RKO (cell line): ENCODE data around the gene MED12L.

Experiments
- DNase-seq: peaks from one replicate; pipeline ENCODE4 v3.0.0-alpha.2; 2016; ENCODE audit warnings: low spot score

Gene MED12L

DNA sequence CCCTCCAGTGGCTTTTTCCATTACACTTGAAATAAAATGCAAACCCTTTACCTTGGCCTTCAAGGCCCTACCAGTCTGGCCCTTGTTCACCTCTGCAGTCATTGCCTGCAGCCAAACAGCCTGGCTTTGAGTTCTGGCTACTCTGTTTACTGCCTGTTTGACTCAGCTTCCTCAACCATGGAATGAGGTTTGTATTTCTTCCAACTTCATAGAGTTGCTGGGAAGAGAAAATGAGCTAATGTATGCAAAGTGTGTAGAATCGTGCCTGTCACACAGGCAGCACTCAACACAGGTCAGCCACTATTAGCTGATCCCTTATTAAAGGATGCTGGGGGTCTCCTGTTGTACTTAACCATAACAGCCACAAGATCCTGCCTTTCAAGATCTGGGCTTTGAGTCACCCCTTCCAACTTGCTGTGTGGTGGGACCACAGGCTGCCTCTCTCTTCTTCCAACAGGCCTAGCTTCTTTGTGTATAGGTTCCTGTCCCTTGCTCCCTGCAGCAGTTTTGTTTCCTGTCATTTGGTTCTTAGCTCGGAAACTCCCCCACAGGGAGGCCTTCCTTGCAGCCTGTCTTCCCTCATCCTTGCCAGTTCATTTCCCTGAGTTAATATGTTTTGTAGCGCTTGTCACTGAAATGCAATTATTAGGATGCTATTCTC lies 6.4 kb downstream of the MED12L start:
- no peak for DNase-seq

- no peak for DNase-seq
Observed at GRCh38 chr3:151093148-151093547, 7.7 kb downstream of the MED12L start.

GRCh38 chr3:151093905-151094304 lies 8.4 kb downstream of the MED12L start:
- no peak for DNase-seq

DNA sequence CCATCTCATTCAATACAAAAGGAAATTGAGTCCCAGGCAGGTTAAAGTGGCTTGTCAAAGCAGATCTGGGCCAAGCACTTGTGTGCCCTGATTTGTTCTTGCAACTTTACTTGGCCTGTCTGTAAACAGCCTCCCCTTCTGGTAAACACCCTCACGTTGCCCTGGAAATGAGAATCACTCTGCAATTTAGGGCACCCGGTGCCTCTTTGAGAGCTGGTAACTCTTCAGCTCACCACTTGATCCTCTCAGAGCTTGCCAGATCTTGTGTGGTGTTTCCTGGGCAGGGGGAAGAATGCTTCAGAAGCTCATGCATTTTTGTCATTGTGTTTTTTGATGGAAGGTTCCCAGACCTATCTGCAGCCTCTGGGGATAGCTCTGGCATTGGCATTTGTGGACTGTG lies 11.3 kb downstream of the MED12L start:
- no peak for DNase-seq

GRCh38 chr3:151100076-151100475 lies 14.6 kb downstream of the MED12L start:
- DNase-seq, result no peak

DNA sequence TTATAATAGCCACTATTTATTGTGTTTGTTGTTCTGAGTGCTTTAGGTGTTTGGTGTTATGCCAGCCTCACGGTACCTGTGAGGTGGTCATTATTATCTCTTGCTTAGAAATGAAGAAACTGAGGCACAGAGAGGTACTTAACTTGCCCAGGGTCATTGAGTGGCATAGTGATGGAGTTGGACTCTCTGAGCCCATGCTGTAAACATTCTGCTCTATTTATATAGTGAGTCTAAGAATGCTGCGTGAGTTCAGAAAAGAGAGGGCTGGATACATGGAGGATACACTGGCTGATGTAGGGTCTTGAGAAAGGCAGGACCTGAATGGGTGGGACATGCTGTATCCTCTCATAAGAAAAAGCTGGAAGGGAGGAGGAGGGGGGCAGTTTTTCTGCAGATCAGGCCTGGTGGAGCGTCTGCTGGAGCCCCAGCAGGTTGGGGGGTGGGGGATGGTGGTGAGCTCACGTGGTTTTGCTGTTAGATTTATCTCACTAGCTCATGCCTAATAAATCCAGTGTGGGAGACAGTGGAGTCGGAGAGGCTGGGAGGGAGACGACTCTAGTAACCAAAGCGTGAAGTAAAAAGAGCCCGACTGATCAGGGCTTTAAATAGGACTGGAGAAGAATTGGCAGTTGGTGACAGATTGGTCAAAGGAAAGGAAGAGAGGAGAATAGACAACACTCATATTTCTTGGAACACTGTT lies 16.0 kb downstream of the MED12L start:
- DNase-seq, result no peak

DNA sequence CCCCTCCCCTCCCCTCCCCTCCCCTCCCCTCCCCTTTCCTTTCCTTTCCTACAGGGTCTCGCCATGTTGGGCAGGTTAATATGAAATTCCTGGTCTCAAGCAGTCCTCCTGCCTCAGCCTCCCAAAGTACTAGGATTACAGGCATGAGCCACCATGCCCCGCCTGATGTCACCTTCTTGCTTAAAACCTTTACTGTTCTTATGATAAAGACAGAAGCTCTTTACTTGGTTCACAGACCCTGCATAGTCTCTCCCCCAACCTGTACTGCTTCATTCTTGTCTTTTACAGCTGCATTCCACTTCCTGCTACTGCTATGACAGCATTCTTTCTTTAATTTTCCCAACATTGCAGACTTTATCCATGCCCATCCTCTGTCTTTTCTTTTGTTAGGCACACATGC lies 20.8 kb downstream of the MED12L start:
- DNase-seq, result no peak

DNA sequence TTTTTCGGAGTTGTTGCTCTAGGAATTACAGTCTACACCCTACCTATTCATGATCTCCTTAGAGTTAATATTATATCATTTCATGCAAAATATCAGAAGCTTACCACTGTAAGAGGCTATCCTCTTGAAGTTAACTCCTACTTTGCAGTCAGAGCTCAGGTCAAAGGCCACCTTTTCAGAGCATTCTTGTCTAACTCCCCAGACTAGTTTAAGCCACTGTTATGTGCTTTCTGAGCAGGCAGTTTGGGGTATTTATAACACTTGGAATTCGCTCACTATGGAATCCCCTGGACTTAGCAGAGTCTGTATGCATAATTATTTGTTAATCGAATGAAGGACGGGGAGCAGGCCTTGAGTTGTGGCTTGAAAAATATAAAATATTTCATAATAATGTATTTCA lies 21.7 kb downstream of the MED12L start:
- no peak for DNase-seq

DNA sequence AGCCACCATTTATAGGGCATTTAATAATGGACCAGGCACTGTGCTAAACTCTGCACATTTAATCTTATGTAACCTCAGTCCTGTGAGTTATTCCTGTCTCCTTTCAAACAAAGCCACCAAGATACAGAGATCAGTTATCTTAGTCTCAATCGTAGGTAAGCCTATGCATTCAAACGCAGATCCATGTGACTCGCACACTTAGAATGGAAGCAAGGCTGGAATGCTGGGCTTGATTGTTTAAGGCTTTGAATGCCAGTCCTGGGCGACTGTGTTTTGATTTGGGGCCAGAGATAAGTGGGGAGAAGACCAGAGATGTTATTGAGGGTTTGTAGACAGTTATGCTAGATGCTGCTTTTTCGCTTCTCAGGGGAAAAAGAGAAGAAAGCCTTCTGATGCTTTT lies 22.2 kb downstream of the MED12L start:
- DNase-seq, result no peak

DNA sequence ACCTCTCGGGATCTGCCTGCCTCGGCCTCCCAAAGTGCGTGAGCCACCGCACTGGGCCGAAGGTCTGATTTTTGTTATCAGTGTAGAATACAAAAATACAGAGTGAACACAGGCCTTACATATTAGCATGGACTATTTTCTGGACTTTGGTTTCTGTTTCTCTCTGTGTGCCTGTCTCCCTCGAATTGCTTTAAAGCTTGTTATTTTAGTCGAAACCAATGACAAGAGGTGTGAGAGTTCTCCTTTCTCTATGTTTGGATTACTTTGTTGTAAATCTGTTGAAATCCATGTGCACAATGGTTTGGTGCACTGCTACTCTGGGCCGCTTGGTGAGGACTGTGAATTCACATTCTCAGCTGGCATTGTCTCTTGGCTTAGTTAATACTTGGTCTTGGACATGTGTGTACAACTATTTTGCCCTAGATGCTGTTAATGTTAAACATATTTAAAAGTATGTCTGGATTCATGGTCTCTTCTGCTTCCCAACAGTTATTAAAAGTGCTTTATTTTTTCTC lies 23.9 kb downstream of the MED12L start:
- DNase-seq, result no peak

DNA sequence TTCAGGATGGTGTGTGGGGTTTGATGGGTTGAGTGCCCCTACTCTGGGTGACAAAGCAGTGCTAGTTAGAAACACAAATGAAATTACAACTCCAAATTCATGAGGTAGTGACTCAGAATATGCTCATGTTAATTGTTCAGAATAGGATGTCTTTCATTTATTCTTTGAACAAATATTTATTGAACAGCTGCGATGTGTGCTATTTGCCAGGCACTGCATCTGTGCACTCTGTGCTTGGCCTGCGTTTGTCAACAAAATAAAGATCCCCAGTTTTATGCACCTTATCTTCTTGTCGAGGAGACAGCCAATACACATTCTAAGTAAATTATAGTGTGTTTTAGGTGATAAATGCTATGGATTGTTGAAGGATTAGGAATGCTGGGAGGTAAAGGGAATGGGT lies 27.3 kb downstream of the MED12L start:
- DNase-seq, result no peak

DNA sequence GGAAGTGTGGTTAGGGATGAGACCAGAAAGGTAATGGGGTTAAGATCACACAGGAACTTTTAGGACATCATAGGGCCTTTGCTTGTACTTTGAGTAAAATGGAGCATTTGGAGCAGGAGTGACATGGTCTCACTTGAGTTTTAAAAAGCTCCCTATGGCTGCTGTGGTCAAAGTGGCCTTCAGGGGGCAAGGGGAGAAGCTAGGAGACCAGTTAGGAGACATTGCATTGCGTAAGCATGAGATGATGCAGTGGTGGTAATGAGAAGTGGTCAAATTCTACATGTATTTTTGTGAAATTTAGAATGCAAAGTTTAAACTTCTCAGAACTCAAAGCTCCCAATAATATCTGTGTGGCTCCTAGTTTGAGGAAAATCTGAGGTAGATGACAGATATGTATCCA lies 27.9 kb downstream of the MED12L start:
- no peak for DNase-seq

DNA sequence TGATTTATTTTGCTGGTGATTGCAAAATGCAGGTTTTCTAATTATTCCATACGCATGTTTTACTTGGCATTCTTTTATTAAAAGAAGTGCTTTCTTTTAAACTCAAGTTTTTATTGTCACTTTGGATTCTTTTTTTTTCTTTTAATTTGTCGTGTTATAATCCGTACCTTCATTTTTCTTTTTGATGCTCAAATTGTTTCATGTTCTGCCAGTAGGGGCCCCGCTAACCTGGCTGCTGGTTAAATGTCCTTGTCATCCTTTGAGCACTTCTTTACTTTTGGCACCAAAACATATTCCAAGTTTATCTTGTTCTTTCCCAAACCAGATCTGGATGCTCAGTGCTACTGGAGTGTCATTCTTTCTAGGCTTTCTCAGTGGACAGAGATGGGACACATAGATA lies 31.6 kb downstream of the MED12L start:
- DNase-seq, result no peak

DNA sequence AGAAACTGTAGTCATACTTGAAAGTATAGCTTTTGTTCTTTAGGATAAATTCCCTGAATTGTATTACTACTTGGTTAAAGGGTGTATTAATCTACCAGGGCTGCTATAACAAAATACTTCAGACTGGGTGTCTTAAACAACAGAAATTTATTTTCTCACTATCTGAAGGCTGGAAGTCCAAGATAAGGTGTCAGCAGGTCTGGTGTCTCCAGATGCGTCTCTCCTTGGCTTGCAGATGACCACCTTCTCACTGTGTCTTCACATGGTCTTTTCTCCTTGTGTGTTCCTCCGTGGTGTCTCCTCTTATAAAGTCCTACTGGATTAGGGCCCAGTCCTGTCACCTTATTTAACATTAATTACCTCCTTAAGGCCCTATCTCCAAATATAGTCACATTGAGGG lies 33.7 kb downstream of the MED12L start:
- no peak for DNase-seq

GRCh38 chr3:151120409-151120808 lies 34.9 kb downstream of the MED12L start:
- DNase-seq, result no peak

GRCh38 chr3:151121016-151121415 lies 35.6 kb downstream of the MED12L start:
- no peak for DNase-seq

DNA sequence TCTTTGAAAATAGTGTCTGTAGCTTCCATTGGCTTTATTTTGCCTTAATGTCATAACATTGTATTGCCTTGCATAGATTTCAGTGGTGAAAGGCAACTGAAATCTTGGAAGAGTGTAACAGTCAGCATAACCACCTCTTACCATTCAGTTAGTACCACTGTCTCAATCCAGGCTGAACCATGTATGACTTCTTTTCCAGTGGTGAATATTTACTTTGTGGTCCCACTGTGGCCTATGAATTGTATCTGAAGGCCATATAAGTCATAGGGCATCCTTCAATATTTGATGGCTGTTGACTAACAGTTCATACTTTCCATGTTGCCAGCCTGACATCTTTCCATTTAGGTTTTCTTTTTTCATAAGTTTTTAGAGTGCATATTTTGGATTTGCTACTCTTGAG lies 38.4 kb downstream of the MED12L start:
- no peak for DNase-seq

GRCh38 chr3:151124476-151124875 lies 39.0 kb downstream of the MED12L start:
- no peak for DNase-seq

DNA sequence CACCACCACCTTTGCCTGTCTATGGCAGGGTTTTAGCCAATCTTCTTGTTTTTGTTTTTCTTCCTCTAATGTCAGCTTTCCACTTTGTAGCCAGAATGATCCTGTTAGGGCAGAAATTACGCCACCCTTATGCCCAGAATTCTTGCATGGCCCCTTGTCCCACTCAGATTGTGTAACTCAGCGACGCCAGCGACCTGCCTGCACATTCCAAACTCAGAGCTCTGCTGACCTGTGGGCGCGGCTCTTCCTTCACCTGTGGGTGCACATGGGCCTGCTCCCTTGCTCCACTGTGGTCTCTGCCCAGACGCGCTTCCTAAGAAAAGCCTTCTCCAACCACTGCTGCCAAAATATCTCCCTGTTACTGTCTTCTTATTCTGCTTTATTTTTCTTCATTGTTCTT lies 45.0 kb downstream of the MED12L start:
- DNase-seq, result no peak

GRCh38 chr3:151133175-151133574 lies 47.7 kb downstream of the MED12L start:
- DNase-seq, result no peak

GRCh38 chr3:151133917-151134450 lies 48.5 kb downstream of the MED12L start:
- DNase-seq, result no peak

DNA sequence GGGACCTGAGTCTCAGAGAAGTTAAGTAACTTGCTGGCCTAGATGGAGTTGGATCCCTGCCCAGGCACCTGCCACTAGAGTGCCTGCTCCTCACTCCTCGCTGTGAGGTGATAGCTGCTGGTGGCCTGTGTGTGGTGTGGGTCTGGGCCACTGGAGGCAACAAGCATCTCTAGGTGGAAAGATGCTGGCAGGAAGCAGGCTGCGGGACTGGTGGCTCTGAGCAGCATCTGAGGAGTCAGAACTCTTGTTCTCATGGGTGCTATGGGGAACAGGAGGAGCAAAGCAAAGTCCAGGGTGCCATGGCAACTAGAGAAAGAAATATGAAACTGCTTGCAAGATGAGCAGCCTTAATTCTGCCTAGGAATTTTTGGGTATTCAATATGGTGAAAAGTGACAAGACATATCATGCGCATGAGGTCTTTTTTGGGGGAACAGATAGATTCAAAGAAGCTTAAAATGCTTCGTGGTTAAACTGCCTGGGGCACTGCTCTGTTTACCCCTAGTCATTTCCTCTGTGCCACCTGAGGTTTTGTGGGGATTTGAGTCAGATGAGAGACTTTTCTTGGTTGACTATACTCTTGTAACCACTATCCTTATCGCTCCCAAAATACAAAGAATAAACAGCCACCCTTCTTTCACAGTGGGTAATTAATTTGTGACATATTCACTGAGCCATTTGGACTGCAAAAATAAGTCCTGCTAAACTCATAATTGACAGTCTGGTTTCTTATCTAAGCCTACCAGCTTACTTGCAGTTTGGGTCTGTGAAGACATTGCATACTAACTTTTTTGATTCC lies 50.3 kb downstream of the MED12L start:
- no peak for DNase-seq

GRCh38 chr3:151142929-151143328 lies 57.5 kb downstream of the MED12L start:
- DNase-seq, result no peak
